SK-N-SH (cell line): ENCODE data around the gene AANAT.

Experiments used
- CHD2 ChIP-seq: fragments of 150-350 bp; IDR thresholded peaks from 2 replicates; pipeline ENCODE4 v1.6.1; 2018; ENCODE audit warnings: low read length; ENCODE audit not compliant: partially characterized antibody
- EP300 ChIP-seq, 2 experiments: IDR thresholded peaks; 2 replicates each; pipeline versions ENCODE4 v1.4.0 to v1.6.1; 2012; ENCODE audit warnings: borderline replicate concordance in 1 of 2, low read depth in 1 of 2, low read length in 1 of 2
- EZH2phosphoT487 ChIP-seq: fragments of 200-600 bp; sonication (generic); IDR thresholded peaks from 2 replicates; pipeline ENCODE4 v1.6.1; 2017; ENCODE audit warnings: low read depth, mixed run types, mild to moderate bottlenecking, antibody characterized with exemption, moderate library complexity, borderline replicate concordance
- JUND ChIP-seq: IDR thresholded peaks from 2 replicates; pipeline ENCODE4 v1.4.0; 2012
- MXI1 ChIP-seq: IDR thresholded peaks from 2 replicates; pipeline ENCODE4 v1.6.1; 2012; ENCODE audit warnings: mild to moderate bottlenecking, low read depth, low read length, improper control_type of control experiment
- NFIC ChIP-seq: IDR thresholded peaks from 2 replicates; pipeline ENCODE4 v1.4.0; 2012; ENCODE audit warnings: borderline replicate concordance
- NRF1 ChIP-seq: IDR thresholded peaks from 2 replicates; pipeline ENCODE4 v1.6.1; 2012; ENCODE audit warnings: low read depth, mild to moderate bottlenecking, low read length
- POLR2AphosphoS5 ChIP-seq: IDR thresholded peaks from 2 replicates; pipeline ENCODE4 v1.6.1; 2012; ENCODE audit warnings: low read depth, low read length
- RAD21 ChIP-seq: IDR thresholded peaks from 2 replicates; pipeline ENCODE4 v1.6.1; 2012; ENCODE audit warnings: mild to moderate bottlenecking, low read length
- TF ChIP-seq, protein P1 (sequence below): fragments of 200-600 bp; sonication (generic); IDR thresholded peaks from 2 replicates; pipeline ENCODE4 v1.6.1; 2017; ENCODE audit warnings: antibody characterized with exemption, mild to moderate bottlenecking, moderate library complexity
- TF ChIP-seq, protein P2 (sequence below): IDR thresholded peaks from 2 replicates; pipeline ENCODE4 v1.4.0; 2012; ENCODE audit warnings: low read depth, borderline replicate concordance
- TF ChIP-seq, protein P3 (sequence below): IDR thresholded peaks from 2 replicates; pipeline ENCODE4; 2012
- TF ChIP-seq, protein P4 (sequence below): IDR thresholded peaks from 2 replicates; pipeline ENCODE4 v1.6.1; 2012; ENCODE audit warnings: mild to moderate bottlenecking, low read depth, low read length, moderate library complexity
- TF ChIP-seq, protein P5 (sequence below): IDR thresholded peaks from 2 replicates; pipeline ENCODE4 v1.4.0; 2012; ENCODE audit warnings: low read depth

DNA sequence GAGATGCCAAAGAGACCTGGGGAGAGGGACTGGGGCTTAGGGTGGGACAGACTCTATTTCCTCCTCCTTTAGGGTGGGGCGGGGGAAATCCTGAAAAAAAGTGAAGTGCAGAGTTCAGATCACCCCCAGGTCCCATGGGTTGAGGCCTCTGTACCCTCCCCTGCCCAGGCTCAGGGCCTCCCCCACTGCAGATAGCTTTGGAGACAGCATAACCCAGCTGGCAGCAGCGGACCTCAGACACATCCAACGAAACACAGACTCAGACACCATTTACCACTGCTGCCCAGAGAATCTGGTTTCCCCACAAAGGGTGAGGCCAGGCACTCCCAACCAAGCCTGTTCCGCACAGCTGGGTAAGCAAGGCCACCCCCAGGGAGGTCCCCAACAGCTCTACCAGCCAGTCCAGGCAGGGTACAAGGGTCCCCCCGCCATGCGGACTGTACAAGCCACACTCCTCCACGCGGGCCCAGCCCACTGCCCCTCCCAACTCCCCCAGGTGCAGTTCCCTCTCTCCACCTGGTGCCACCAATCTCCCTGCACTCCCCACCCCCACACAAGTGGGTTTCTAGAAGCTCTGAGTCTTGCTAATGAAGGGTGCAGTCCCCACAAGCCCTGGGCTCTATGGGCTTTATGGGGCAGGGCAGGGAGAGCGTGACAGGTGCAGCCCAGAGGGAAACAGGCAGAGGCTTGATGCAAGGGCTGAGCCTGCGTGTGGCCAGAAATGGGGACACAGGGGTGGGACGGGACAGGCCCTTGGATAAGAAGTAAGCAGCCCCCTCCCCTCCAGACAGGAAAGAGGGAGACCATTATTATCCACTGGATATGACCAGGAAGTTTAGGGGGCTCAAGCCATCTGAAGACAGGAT is 25.0 kb downstream of the AANAT start:
- TF ChIP-seq RAD21 (no peak), NRF1 (no peak), POLR2AphosphoS5 (no peak), NFIC (no peak), CHD2 (no peak), EP300 (IDR thresholded peaks at IDR 0.05; ENCODE audit: borderline replicate concordance in 1 of 2, low read depth in 1 of 2, low read length in 1 of 2) (no peak), MXI1 (no peak), JUND (no peak), EZH2phosphoT487 (no peak)
- TF ChIP-seq, protein P1, sequence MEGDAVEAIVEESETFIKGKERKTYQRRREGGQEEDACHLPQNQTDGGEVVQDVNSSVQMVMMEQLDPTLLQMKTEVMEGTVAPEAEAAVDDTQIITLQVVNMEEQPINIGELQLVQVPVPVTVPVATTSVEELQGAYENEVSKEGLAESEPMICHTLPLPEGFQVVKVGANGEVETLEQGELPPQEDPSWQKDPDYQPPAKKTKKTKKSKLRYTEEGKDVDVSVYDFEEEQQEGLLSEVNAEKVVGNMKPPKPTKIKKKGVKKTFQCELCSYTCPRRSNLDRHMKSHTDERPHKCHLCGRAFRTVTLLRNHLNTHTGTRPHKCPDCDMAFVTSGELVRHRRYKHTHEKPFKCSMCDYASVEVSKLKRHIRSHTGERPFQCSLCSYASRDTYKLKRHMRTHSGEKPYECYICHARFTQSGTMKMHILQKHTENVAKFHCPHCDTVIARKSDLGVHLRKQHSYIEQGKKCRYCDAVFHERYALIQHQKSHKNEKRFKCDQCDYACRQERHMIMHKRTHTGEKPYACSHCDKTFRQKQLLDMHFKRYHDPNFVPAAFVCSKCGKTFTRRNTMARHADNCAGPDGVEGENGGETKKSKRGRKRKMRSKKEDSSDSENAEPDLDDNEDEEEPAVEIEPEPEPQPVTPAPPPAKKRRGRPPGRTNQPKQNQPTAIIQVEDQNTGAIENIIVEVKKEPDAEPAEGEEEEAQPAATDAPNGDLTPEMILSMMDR, result no peak
- TF ChIP-seq, protein P2, sequence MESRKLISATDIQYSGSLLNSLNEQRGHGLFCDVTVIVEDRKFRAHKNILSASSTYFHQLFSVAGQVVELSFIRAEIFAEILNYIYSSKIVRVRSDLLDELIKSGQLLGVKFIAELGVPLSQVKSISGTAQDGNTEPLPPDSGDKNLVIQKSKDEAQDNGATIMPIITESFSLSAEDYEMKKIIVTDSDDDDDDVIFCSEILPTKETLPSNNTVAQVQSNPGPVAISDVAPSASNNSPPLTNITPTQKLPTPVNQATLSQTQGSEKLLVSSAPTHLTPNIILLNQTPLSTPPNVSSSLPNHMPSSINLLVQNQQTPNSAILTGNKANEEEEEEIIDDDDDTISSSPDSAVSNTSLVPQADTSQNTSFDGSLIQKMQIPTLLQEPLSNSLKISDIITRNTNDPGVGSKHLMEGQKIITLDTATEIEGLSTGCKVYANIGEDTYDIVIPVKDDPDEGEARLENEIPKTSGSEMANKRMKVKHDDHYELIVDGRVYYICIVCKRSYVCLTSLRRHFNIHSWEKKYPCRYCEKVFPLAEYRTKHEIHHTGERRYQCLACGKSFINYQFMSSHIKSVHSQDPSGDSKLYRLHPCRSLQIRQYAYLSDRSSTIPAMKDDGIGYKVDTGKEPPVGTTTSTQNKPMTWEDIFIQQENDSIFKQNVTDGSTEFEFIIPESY, result no peak
- TF ChIP-seq, protein P3, sequence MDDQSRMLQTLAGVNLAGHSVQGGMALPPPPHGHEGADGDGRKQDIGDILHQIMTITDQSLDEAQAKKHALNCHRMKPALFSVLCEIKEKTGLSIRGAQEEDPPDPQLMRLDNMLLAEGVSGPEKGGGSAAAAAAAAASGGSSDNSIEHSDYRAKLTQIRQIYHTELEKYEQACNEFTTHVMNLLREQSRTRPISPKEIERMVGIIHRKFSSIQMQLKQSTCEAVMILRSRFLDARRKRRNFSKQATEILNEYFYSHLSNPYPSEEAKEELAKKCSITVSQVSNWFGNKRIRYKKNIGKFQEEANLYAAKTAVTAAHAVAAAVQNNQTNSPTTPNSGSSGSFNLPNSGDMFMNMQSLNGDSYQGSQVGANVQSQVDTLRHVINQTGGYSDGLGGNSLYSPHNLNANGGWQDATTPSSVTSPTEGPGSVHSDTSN, result no peak
- TF ChIP-seq, protein P4, sequence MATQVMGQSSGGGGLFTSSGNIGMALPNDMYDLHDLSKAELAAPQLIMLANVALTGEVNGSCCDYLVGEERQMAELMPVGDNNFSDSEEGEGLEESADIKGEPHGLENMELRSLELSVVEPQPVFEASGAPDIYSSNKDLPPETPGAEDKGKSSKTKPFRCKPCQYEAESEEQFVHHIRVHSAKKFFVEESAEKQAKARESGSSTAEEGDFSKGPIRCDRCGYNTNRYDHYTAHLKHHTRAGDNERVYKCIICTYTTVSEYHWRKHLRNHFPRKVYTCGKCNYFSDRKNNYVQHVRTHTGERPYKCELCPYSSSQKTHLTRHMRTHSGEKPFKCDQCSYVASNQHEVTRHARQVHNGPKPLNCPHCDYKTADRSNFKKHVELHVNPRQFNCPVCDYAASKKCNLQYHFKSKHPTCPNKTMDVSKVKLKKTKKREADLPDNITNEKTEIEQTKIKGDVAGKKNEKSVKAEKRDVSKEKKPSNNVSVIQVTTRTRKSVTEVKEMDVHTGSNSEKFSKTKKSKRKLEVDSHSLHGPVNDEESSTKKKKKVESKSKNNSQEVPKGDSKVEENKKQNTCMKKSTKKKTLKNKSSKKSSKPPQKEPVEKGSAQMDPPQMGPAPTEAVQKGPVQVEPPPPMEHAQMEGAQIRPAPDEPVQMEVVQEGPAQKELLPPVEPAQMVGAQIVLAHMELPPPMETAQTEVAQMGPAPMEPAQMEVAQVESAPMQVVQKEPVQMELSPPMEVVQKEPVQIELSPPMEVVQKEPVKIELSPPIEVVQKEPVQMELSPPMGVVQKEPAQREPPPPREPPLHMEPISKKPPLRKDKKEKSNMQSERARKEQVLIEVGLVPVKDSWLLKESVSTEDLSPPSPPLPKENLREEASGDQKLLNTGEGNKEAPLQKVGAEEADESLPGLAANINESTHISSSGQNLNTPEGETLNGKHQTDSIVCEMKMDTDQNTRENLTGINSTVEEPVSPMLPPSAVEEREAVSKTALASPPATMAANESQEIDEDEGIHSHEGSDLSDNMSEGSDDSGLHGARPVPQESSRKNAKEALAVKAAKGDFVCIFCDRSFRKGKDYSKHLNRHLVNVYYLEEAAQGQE, result no peak
- TF ChIP-seq, protein P5, sequence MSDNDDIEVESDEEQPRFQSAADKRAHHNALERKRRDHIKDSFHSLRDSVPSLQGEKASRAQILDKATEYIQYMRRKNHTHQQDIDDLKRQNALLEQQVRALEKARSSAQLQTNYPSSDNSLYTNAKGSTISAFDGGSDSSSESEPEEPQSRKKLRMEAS, result no peak
